ENCODE results near the gene TMEM17. TPM values are rescaled to one million over a fixed set of nuclear protein-coding genes. Genes with fewer than 3 reads are reported as not detected.

Gene TMEM17
- total and polyA plus RNA-seq, 9 of the 15 experiments (the other 6 are each of a cell fraction or from before 2014, with no cell fraction given): 0.58 to 2.2 (median 1.2) TPM

- TF ChIP-seq KDM4B (IDR thresholded peaks at IDR 0.05; ENCODE audit: borderline replicate concordance in 2 of 2, low read depth in 1 of 2) (no peak), PPARD (CRISPR knock-in tag; IDR thresholded peaks at IDR 0.05) (no peak), POLR2A (conservative IDR thresholded peaks at IDR 0.05) (no peak), CEBPG (CRISPR knock-in tag; IDR thresholded peaks at IDR 0.05) (no peak), CEBPG (tag; conservative IDR thresholded peaks at IDR 0.05 in 1 of 2, IDR thresholded peaks at IDR 0.05 in 1 of 2) (no peak), ZC3H4 (CRISPR knock-in tag; IDR thresholded peaks at IDR 0.05; ENCODE audit: borderline replicate concordance) (no peak), NEUROD1 (IDR thresholded peaks at IDR 0.05; ENCODE audit: borderline replicate concordance, low read depth, low read length, partially characterized antibody) (no peak)
Observed at GRCh38 chr2:62472312-62472711, 33.7 kb downstream of the TMEM17 start (continued).

DNA sequence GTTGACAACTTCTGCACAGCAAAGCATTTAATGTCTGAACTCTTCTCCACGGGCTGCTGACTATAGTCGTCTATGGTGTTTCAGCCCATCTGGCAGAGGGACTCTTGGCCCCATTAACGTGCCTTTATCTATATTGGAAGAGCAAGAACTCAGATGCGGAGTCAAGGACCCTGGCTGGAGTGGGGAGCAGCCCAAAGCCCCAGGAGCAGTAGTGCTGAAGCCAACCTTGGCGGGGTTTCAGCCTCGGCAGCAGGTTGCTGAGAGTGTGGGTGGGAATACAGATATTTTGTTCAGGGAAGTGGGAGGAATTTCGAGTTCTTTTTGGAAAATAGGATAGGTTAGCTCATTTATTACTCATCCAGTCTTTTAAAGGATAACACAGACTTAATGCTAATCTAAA, 34.2 kb downstream of the TMEM17 start:
- CTCF ChIA-PET (ENCODE audit: low intra/inter-chr PET ratio): no interaction called here
- intact Hi-C loops (cut with micrococcal nuclease): no loop called here
- TF ChIP-seq, protein P1, sequence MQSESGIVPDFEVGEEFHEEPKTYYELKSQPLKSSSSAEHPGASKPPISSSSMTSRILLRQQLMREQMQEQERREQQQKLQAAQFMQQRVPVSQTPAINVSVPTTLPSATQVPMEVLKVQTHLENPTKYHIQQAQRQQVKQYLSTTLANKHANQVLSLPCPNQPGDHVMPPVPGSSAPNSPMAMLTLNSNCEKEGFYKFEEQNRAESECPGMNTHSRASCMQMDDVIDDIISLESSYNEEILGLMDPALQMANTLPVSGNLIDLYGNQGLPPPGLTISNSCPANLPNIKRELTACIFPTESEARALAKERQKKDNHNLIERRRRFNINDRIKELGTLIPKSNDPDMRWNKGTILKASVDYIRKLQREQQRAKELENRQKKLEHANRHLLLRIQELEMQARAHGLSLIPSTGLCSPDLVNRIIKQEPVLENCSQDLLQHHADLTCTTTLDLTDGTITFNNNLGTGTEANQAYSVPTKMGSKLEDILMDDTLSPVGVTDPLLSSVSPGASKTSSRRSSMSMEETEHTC (IDR thresholded peaks at IDR 0.05): no peak
- TF ChIP-seq SRSF1 (IDR thresholded peaks at IDR 0.05; ENCODE audit: low read depth, low read length): no peak
- no peak for TF ChIP-seq SIX5 (IDR thresholded peaks at IDR 0.05; ENCODE audit: borderline replicate concordance in 1 of 2, insufficient read depth in 1 of 2, low read depth in 1 of 2, low read length in 2 of 2)
- no peak for TF ChIP-seq NR4A1 (CRISPR knock-in tag; IDR thresholded peaks at IDR 0.05)
- no peak for TF ChIP-seq NR4A1 (tag; IDR thresholded peaks at IDR 0.05)
- TF ChIP-seq DMBX1 (CRISPR knock-in tag; IDR thresholded peaks at IDR 0.05; ENCODE audit: borderline replicate concordance): no peak
- TF ChIP-seq NR1H2 (CRISPR knock-in tag; IDR thresholded peaks at IDR 0.05): no peak
- no peaks in the 10 kb centered on the region for H4K20me1 ChIP-seq (replicated peaks; ENCODE audit: control insufficient read depth, insufficient read depth, low read length)
- no peaks in the 10 kb centered on the region for H3K79me2 ChIP-seq (ENCODE audit: control insufficient read depth, insufficient read depth, low read length)
- no peak overlapping the region for H3K4me2 ChIP-seq (ENCODE audit: insufficient read depth, low read length)
- peaks cover 8 to 34% of the 10 kb centered on the region in 2 experiments; a peak in 4 of 5 replicates for H3K27me3 ChIP-seq (ENCODE audit: control insufficient read depth in 2 of 2, insufficient read depth in 2 of 2, low read length in 2 of 2)
- H2AFZ ChIP-seq (ENCODE audit: low read depth, low read length): no peak overlapping the region
- no peaks in the 10 kb centered on the region for H3K9me1 ChIP-seq (ENCODE audit: control insufficient read depth, insufficient read depth, low read length)
- H3K9me3 ChIP-seq (replicated peaks; ENCODE audit: control insufficient read depth, insufficient read depth, low read depth, low read length): no peaks in the 10 kb centered on the region
- POLR2A ChIA-PET: interaction anchor here (1.4 kb wide), 1 partner anchor 13 kb away, joined by 3 read pairs; no protein-coding TSS in a partner anchor
- ATAC-seq (no peak), FAIRE-seq (no peak), DNase-seq (ENCODE audit: extremely low read depth in 1 of 4, low spot score in 3 of 4) (no peak)
- H3K9ac ChIP-seq (ENCODE audit: insufficient read depth in 1 of 2, low read depth in 2 of 2, low read length in 2 of 2): no peak overlapping the region
- no peaks in the 10 kb centered on the region for H3K36me3 ChIP-seq (ENCODE audit: control insufficient read depth, insufficient read depth, low read length)
- in situ Hi-C loops (cut with MboI): no loop called here
- no TSS peak for BruUV-seq (replicated peaks)
- WGBS (ENCODE audit: insufficient coverage, low coverage, missing lambda C conversion rate): 3% methylated on average over 7 of the region's 7 CpGs
- H3K27ac ChIP-seq (ENCODE audit: extremely low read depth, low read depth, low read length): no peak overlapping the region
- H3K4me3 ChIP-seq: no peak overlapping the region
- peaks cover 0 to 7% of the 10 kb centered on the region in 2 experiments; a peak in 1 of 5 replicates for H3K4me1 ChIP-seq (replicated peaks in 1 of 2; ENCODE audit: control insufficient read depth in 2 of 2, insufficient read depth in 2 of 2, low read length in 2 of 2)
